SHP77 treated with DMSO at 0.1 percent for 48 hours (cell line): ENCODE results near the gene DDX60.

Source experiments
- DNase-seq: peaks from one replicate; lab custom pipeline; 2025; lab: John Stamatoyannopoulos, UW

The DDX60 gene

GRCh38 chr4:168200685-168201084, 117.9 kb downstream of the DDX60 start:
- no peak for DNase-seq

- no peak for DNase-seq
Measured at GRCh38 chr4:168199260-168199957, 119.1 kb downstream of the DDX60 start.

GRCh38 chr4:168197926-168198325, 120.6 kb downstream of the DDX60 start:
- no peak for DNase-seq

- DNase-seq = no peak
Measured at GRCh38 chr4:168188754-168189153, 129.8 kb downstream of the DDX60 start.

- DNase-seq = no peak
Measured at GRCh38 chr4:168183717-168184571, 134.6 kb downstream of the DDX60 start.

GRCh38 chr4:168177546-168178149, 140.9 kb downstream of the DDX60 start:
- DNase-seq = no peak

GRCh38 chr4:168174308-168174707, 144.2 kb downstream of the DDX60 start:
- no peak for DNase-seq

GRCh38 chr4:168167714-168168284, 150.8 kb downstream of the DDX60 start:
- no peak for DNase-seq
